ENCODE data around the gene RHBDD2.
A peak's percentile ranks its signal among the peaks of the same experiment; 100 is the strongest.
"Not testable (repeated sequence)": the region's sequence is repeated elsewhere in the genome, so short reads cannot be mapped to it uniquely, and the experiment has no call there.

RHBDD2 gene

DNA sequence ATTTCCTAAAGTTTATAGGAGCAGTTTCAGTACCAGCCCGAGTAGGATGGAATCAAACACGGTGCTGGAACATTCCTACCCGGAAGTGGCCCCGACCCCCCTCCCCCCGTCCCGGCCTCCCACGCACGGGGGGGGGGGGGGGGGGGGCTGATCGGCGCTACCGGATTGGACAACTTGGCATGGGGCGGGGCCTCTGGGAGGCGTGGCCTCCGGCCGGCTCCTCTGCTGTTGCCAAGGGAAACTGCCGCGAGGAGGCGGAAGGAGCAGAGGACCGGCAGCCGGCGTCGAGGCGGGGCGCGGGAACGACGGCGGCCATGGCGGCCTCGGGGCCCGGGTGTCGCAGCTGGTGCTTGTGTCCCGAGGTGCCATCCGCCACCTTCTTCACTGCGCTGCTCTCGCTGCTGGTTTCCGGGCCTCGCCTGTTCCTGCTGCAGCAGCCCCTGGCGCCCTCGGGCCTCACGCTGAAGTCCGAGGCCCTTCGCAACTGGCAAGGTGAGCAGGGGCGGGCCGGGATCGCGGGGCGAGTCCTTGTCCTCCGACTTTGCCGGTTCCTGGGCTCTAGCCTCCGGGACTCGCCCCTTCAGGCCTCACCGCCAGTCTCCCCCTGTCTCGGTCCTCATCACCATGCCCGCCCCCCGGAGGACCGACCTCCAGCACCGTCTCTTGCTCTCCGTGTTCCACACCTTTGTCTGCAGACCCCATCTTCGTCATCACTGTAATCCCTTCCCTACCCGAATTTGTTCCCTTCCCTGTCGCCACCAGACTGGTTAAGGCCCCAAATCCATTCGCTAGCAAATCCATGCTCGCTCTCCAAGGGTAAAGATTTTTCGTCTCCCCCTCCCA is at the start of gene RHBDD2:
RHBDD2 (plus strand) TSS at position 266 of the 843 bp plus-strand sequence; CDS start at position 315, 49 bp downstream.
- peak; percentile 39 to 97 (median 92) for DNase-seq

DNA sequence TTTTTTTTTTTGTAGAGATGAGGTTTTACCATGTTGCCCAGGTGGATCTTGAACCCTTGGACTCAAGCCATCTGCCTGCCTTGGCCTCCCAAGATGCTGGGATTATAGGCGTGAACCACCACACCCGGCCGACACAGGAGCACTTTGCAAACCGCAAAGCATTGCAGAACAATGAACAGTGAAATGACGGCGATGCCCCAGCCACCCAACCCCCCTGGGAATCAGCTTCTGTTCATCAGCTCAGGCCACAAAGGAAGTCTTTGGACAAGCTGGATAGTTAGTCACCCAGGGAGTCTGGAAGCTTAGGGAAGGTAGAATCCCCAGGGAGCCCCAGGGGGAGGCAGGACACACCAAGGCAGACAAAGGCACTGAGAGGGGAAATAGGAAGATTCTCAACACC is 49.2 kb upstream of the RHBDD2 start:
- DNase-seq, result peak in 1 of 56 donors; percentile 1

DNA sequence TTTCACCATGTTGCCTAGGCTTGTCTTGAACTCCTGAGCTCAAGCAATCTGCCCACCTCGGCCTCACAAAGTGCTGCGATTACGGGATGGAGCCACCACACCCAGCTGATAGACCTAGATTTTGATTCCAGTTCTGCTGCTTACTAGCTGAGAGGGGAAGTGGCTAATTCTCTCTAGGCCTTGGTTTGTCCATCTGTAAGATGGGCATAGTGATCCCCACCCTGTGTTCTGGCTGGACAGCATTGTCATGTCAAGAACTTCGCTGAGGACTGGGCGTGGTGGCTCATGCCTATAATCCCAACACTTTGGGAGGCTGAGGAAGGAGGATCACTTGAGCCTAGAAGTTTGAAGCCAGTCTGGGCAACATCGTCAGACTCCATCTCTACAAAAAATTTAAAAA is 47.9 kb upstream of the RHBDD2 start:
- DNase-seq, result no peak

GRCh38 chr7:75833662-75834061 is 45.2 kb upstream of the RHBDD2 start:
- DNase-seq, result not testable (repeated sequence)

DNA sequence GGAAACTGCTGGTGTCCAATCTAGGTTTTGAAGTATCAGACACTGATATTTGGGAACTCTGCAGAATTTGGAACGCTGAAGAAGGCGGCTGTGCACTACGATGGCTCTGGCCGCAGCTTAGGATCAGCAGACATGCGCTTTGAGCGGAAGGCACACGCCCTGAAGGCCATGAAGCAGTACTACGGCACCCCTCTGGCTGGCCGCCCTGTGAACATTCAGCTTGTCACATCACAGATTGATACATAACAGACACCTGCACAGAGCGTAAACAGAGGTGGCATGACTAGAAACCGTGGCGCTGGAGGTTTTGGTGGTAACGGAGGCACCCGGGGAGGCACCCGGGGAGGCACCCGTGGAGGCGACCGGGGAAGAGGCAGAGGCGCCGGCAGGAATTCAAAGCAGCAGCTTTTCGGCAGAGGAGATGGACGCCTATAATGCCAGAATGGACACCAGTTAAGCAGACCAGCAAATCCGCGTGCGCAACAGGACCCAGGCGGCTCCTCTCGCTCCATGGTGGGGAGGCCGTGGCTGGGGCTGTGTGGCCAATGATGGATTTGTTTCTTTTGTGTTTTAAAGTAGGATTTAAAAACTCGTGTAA is 43.0 kb upstream of the RHBDD2 start:
- no peak for DNase-seq

DNA sequence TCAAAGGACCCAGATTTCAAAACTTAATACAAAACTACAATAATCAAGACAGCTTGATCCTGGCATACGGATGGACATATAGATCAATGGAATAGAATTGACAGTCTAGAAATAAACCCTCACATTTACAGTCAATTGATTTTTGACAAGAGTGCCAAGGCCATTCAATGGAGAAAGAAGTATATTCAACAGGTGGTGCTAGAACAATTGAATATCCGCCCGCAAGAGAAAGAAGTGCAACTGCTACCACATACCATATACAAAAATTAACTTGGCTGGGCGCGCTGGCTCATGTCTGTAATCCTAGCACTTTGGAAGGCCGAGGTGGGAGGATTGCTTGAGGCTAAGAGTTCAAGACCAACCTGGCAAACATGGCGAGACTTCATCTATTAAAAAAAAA is 42.0 kb upstream of the RHBDD2 start:
- DNase-seq, result no peak

- DNase-seq, result not testable (repeated sequence)
These were observed 40.4 kb upstream of the RHBDD2 start for GRCh38 chr7:75838281-75838930.

- no peak for DNase-seq
These were observed 38.8 kb upstream of the RHBDD2 start for GRCh38 chr7:75840029-75840428.

- peak in 6 of 56 donors; percentile 1 to 23 (median 6) for DNase-seq
These were observed 35.9 kb upstream of the RHBDD2 start for GRCh38 chr7:75842836-75843446.

GRCh38 chr7:75843613-75844116 is 35.2 kb upstream of the RHBDD2 start:
- no peak for DNase-seq

GRCh38 chr7:75844158-75844557 is 34.7 kb upstream of the RHBDD2 start:
- no peak for DNase-seq

- not testable (repeated sequence) for DNase-seq
These were observed 33.7 kb upstream of the RHBDD2 start for GRCh38 chr7:75845132-75845531.

DNA sequence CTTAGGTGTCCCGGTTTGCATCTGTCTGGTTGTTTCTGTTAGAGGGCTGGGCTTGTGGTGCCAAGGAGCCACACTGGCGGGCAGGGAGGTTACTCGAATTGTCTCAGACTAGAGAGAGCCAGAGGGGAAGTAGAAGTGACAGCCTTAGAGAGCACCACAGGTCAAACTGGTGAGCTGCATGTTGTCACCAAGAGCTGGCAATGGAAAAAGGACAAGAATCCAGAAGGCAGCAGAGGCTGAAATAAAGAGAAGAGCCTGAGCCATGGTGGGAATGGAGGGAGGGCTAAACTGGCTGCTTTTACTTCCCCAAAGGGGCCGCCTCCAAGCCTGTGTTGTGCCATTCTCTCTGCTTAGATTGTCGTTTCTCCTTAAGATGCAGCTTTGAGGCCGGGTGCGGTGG is 31.1 kb upstream of the RHBDD2 start:
- no peak for DNase-seq

GRCh38 chr7:75849573-75849972 is 29.3 kb upstream of the RHBDD2 start:
- DNase-seq, result no peak

GRCh38 chr7:75850235-75850634 is 28.6 kb upstream of the RHBDD2 start:
- no peak for DNase-seq

DNA sequence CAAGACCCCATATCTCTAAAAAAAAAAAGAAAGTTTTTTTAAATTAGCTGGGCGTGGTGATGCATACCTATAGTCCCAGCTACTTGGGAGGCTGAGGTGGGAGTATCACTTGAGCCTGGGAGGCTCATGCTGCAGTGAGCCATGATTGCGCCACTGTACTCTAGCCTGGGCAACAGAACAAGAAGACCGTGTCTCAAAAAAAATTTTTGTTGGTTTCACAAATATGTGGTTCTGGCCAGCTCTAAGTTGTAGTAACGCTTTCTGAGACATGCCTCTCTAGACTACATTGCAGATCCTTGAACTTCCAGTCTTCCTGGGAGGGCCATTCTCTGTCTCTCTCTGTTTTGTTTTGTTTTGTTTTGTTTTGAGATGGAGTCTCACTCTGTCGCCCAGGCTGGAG is 24.6 kb upstream of the RHBDD2 start:
- DNase-seq, result no peak

DNA sequence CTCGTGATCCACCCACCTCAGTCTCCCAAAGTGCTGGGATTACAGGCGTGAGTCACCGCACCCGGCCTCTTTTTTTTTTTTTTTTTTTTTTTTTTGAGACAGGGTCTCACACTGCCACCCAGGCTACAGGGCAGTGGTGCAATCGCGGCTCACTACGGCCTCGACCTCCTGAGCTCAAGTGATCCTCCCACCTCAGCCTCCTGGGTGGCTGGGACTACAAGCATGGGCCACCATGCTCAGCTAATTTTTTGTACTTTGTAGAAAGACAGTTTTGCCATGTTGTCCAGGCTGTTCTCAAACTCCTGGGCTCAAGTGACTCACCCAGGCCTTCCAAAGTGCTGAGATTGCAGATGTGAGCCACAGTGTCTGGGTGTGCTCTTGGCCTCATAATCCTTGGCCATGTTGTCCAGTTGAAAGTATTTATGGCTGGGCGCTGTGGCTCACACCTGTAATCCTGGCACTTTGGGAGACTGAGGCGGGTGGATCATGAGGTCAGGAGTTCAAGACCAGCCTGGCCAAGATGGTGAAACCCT is 24.0 kb upstream of the RHBDD2 start:
- DNase-seq, result not testable (repeated sequence)

DNA sequence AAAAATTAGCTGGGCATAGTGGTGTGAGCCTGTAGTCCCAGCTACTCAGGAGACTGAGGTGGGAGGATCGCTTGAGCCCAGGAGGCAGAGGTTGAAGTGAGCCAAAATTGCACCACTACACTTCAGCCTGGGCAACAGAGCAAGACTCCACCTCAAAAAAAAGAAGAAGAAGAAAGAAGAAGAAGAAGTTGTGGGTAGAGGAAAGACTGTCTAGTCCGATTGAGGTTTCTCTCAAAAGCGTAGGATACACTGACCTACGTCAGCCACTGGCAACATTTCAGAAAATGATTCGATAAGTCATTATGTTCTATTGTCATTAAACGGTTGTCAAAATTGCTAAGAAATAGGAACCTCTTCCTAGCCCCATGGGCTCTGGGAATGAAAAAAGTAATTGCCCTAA is 22.3 kb upstream of the RHBDD2 start:
- no peak for DNase-seq

GRCh38 chr7:75858410-75858809 is 20.4 kb upstream of the RHBDD2 start:
- DNase-seq, result no peak

- no peak for DNase-seq
These were observed 17.2 kb upstream of the RHBDD2 start for GRCh38 chr7:75861636-75862035.

DNA sequence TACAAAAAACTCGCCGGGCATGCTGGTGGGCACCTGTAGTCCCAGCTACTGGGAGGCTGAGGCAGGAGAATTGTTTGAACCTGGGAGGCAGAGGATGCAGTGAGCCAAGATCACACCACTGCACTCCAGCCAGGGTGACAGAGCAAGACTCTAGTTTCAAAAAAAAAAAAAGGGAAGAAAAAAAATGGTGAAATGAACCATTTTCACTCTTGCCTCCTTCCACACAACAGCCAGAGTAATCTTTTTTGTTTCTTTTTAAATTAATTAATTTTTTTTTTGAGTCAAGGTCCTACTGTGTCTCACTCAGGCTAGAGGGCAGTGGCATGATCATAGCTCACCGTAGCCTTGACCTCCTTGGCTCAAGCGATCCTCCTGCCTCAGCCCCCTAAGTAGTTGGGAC is 14.6 kb upstream of the RHBDD2 start:
- not testable (repeated sequence) for DNase-seq

All from amygdala (tissue), 56 donors.